Activated T-cell treated with anti-CD3 and anti-CD28 coated beads, Interleukin-2, amount 50 U/mL, for 4 hours (primary cell): ENCODE results near the gene SYNGR3. TPM values are rescaled to one million over a fixed set of nuclear protein-coding genes. Genes with fewer than 3 reads are reported as not detected.
A peak's percentile ranks its signal among the peaks of the same experiment; 100 is the strongest.

Source experiments
- ATAC-seq, 2 donors: fragments of 200-7000 bp; cut with Tn5 transposase; one replicate each; pipeline ENCODE4 v1.10.0; 2021
- DNase-seq: peaks from one replicate; pipeline ENCODE4 v3.0.0-alpha.2; 2020
- H3K27me3 Mint-ChIP-seq: one replicate; pipeline ENCODE4 v1.8.0; 2021; ENCODE audit warnings: low read depth, mixed read lengths
- H3K36me3 Mint-ChIP-seq: one replicate; pipeline ENCODE4 v1.8.0; 2022; ENCODE audit warnings: mixed read lengths; ENCODE audit not compliant: insufficient read depth
- H3K4me1 Mint-ChIP-seq: one replicate; pipeline ENCODE4 v1.8.0; 2021; ENCODE audit warnings: low read depth, mixed read lengths
- H3K4me3 Mint-ChIP-seq: one replicate; pipeline ENCODE4 v1.8.0; 2021; ENCODE audit warnings: mild to moderate bottlenecking, moderate library complexity, mixed read lengths
- H3K9me3 Mint-ChIP-seq: one replicate; pipeline ENCODE4 v1.8.0; 2021; ENCODE audit warnings: mixed read lengths
- total RNA-seq, 3 donors: library from RNA; stranded (reverse); gene quantifications; one replicate each; pipeline ENCODE4 v1.2.1, GENCODE V29; 2021

Gene SYNGR3
- total RNA-seq, 3 donors from 2014 or later, result 2.7 to 4.3 (median 3.5) TPM

- Mint-ChIP-seq H3K4me1 (peaks cover 23% of the 10 kb centered on the region), H3K27me3 (peaks cover 11% of the 10 kb centered on the region), H3K36me3 (no peaks in the 10 kb centered on the region), H3K4me3 (peak overlapping the region; percentile 70), H3K9me3 (no peaks in the 10 kb centered on the region)
- ATAC-seq (peak; percentile 21 to 39), DNase-seq (peak; percentile 43)
Observed at GRCh38 chr16:1991135-1991551, 1.4 kb downstream of the SYNGR3 start.

- H3K36me3 Mint-ChIP-seq, result no peaks in the 10 kb centered on the region
- H3K4me1 Mint-ChIP-seq, result peaks cover 23% of the 10 kb centered on the region
- H3K9me3 Mint-ChIP-seq, result no peaks in the 10 kb centered on the region
Observed at GRCh38 chr16:1991588-1991947, 1.8 kb downstream of the SYNGR3 start.

GRCh38 chr16:1991948-1992703 lies 2.4 kb downstream of the SYNGR3 start:
- H3K4me1 Mint-ChIP-seq, result peaks cover 23% of the 10 kb centered on the region
- H3K4me3 Mint-ChIP-seq, result peak overlapping the region; percentile 70
- ATAC-seq, result peak; percentile 68 to 80

More at GRCh38 chr16:1991588-1991947, 1.8 kb downstream of the SYNGR3 start:
- DNase-seq (no peak), ATAC-seq (no peak)
- H3K4me3 Mint-ChIP-seq, result peak overlapping the region; percentile 70
- peaks cover 11% of the 10 kb centered on the region for H3K27me3 Mint-ChIP-seq

GRCh38 chr16:1992704-1993317 lies 3.0 kb downstream of the SYNGR3 start:
- peaks cover 23% of the 10 kb centered on the region for H3K4me1 Mint-ChIP-seq
- H3K9me3 Mint-ChIP-seq, result no peaks in the 10 kb centered on the region
- no peak for DNase-seq
- H3K4me3 Mint-ChIP-seq, result no peak overlapping the region
- no peaks in the 10 kb centered on the region for H3K36me3 Mint-ChIP-seq
- peaks cover 11% of the 10 kb centered on the region for H3K27me3 Mint-ChIP-seq
- no peak for ATAC-seq

More at GRCh38 chr16:1991948-1992703, 2.4 kb downstream of the SYNGR3 start:
- Mint-ChIP-seq H3K9me3 (no peaks in the 10 kb centered on the region), H3K36me3 (no peaks in the 10 kb centered on the region), H3K27me3 (peaks cover 11% of the 10 kb centered on the region)
- peak; percentile 99 for DNase-seq

- no peak for ATAC-seq
- H3K27me3 Mint-ChIP-seq, result peaks cover 7% of the 10 kb centered on the region
- peaks cover 2% of the 10 kb centered on the region for H3K36me3 Mint-ChIP-seq
- H3K4me1 Mint-ChIP-seq, result peaks cover 23% of the 10 kb centered on the region
- H3K4me3 Mint-ChIP-seq, result no peak overlapping the region
- no peak for DNase-seq
- no peaks in the 10 kb centered on the region for H3K9me3 Mint-ChIP-seq
Observed at GRCh38 chr16:1993731-1994131, 4.0 kb downstream of the SYNGR3 start.

- ATAC-seq (no peak), DNase-seq (no peak)
- no peaks in the 10 kb centered on the region for H3K27me3 Mint-ChIP-seq
- H3K9me3 Mint-ChIP-seq, result no peaks in the 10 kb centered on the region
- peaks cover 10% of the 10 kb centered on the region for H3K4me1 Mint-ChIP-seq
- H3K36me3 Mint-ChIP-seq, result peaks cover 9% of the 10 kb centered on the region
- no peak overlapping the region for H3K4me3 Mint-ChIP-seq
Observed at GRCh38 chr16:1997494-1998359, 8.0 kb downstream of the SYNGR3 start.

GRCh38 chr16:1998360-1998835 lies 8.6 kb downstream of the SYNGR3 start:
- Mint-ChIP-seq H3K4me3 (no peak overlapping the region), H3K4me1 (peaks cover 9% of the 10 kb centered on the region), H3K36me3 (peaks cover 9% of the 10 kb centered on the region), H3K9me3 (no peaks in the 10 kb centered on the region), H3K27me3 (no peaks in the 10 kb centered on the region)
- no peak for DNase-seq
- no peak for ATAC-seq

GRCh38 chr16:1998852-1999801 lies 9.4 kb downstream of the SYNGR3 start:
- Mint-ChIP-seq H3K36me3 (peaks cover 9% of the 10 kb centered on the region), H3K4me1 (peaks cover 3% of the 10 kb centered on the region), H3K27me3 (no peaks in the 10 kb centered on the region), H3K9me3 (no peaks in the 10 kb centered on the region), H3K4me3 (no peak overlapping the region)
- no peak for ATAC-seq
- no peak for DNase-seq

- no peak overlapping the region for H3K4me3 Mint-ChIP-seq
- no peaks in the 10 kb centered on the region for H3K9me3 Mint-ChIP-seq
- DNase-seq (no peak), ATAC-seq (no peak)
- peaks cover 4% of the 10 kb centered on the region for H3K4me1 Mint-ChIP-seq
- H3K27me3 Mint-ChIP-seq, result no peaks in the 10 kb centered on the region
- peaks cover 9% of the 10 kb centered on the region for H3K36me3 Mint-ChIP-seq
Observed at GRCh38 chr16:1999866-2000514, 10.2 kb downstream of the SYNGR3 start.

- H3K4me1 Mint-ChIP-seq, result peaks cover 6% of the 10 kb centered on the region
Observed at GRCh38 chr16:2001035-2001434, 11.3 kb downstream of the SYNGR3 start.

GRCh38 chr16:2001456-2002355 lies 11.9 kb downstream of the SYNGR3 start:
- H3K27me3 Mint-ChIP-seq, result no peaks in the 10 kb centered on the region
- H3K9me3 Mint-ChIP-seq, result no peaks in the 10 kb centered on the region
- peaks cover 9% of the 10 kb centered on the region for H3K4me1 Mint-ChIP-seq
- peaks cover 11% of the 10 kb centered on the region for H3K36me3 Mint-ChIP-seq
- no peak overlapping the region for H3K4me3 Mint-ChIP-seq
- ATAC-seq, result no peak
- DNase-seq, result no peak

More at GRCh38 chr16:2001035-2001434, 11.3 kb downstream of the SYNGR3 start:
- H3K4me3 Mint-ChIP-seq, result no peak overlapping the region
- no peak for DNase-seq
- no peak for ATAC-seq
- no peaks in the 10 kb centered on the region for H3K9me3 Mint-ChIP-seq
- H3K36me3 Mint-ChIP-seq, result peaks cover 10% of the 10 kb centered on the region
- no peaks in the 10 kb centered on the region for H3K27me3 Mint-ChIP-seq

- peaks cover 18% of the 10 kb centered on the region for H3K4me1 Mint-ChIP-seq
- no peak for DNase-seq
- no peaks in the 10 kb centered on the region for H3K27me3 Mint-ChIP-seq
- peaks cover 11% of the 10 kb centered on the region for H3K36me3 Mint-ChIP-seq
- ATAC-seq, result no peak
- no peak overlapping the region for H3K4me3 Mint-ChIP-seq
- H3K9me3 Mint-ChIP-seq, result no peaks in the 10 kb centered on the region
Observed at GRCh38 chr16:2002406-2003230, 12.8 kb downstream of the SYNGR3 start.
